Measurements from ENCODE around the gene MXRA7.
A peak's percentile ranks its signal among the peaks of the same experiment; 100 is the strongest.
"Not testable (repeated sequence)": the region's sequence is repeated elsewhere in the genome, so short reads cannot be mapped to it uniquely, and the experiment has no call there.

MXRA7 gene

GRCh38 chr17:76726231-76726775 lies 15.5 kb upstream of the MXRA7 start, which contains the start of gene JMJD6:
Gene JMJD6, minus strand, starts transcription at chr17:76726606. Its CDS starts 131 bp downstream, at chr17:76726475.
- in situ Hi-C loops (cut with MboI; ENCODE audit: low pct_unique_long_range_greater_than_20kb, low sequenced_read_pairs, unreplicated experiment), result no loop called here
- peak; percentile 96 for DNase-seq (ENCODE audit: low spot score)
- no peak for TF ChIP-seq CTCF (IDR thresholded peaks at IDR 0.05; ENCODE audit: extremely low read depth, insufficient read depth, missing control alignments)

- in situ Hi-C loops (cut with MboI; ENCODE audit: low pct_unique_long_range_greater_than_20kb, low sequenced_read_pairs, unreplicated experiment), result no loop called here
- TF ChIP-seq CTCF (IDR thresholded peaks at IDR 0.05; ENCODE audit: extremely low read depth, insufficient read depth, missing control alignments), result no peak
- peak; percentile 67 for DNase-seq (ENCODE audit: low spot score)
Measured at GRCh38 chr17:76725580-76726230, 14.9 kb upstream of the MXRA7 start.

GRCh38 chr17:76723812-76724211 lies 13.0 kb upstream of the MXRA7 start:
- in situ Hi-C loops (cut with MboI; ENCODE audit: low pct_unique_long_range_greater_than_20kb, low sequenced_read_pairs, unreplicated experiment), result no loop called here
- DNase-seq (ENCODE audit: low spot score), result no peak
- TF ChIP-seq CTCF (IDR thresholded peaks at IDR 0.05; ENCODE audit: extremely low read depth, insufficient read depth, missing control alignments), result no peak

- in situ Hi-C loops (cut with MboI; ENCODE audit: low pct_unique_long_range_greater_than_20kb, low sequenced_read_pairs, unreplicated experiment); DNase-seq (ENCODE audit: low spot score): not testable (repeated sequence)
Measured at GRCh38 chr17:76722977-76723376, 12.2 kb upstream of the MXRA7 start.

- in situ Hi-C loops (cut with MboI; ENCODE audit: low pct_unique_long_range_greater_than_20kb, low sequenced_read_pairs, unreplicated experiment), result no loop called here
- no peak for TF ChIP-seq CTCF (IDR thresholded peaks at IDR 0.05; ENCODE audit: extremely low read depth, insufficient read depth, missing control alignments)
- DNase-seq (ENCODE audit: low spot score), result no peak
Measured at GRCh38 chr17:76722279-76722678, 11.5 kb upstream of the MXRA7 start.

- DNase-seq (ENCODE audit: low spot score), result no peak
- no peak for TF ChIP-seq CTCF (IDR thresholded peaks at IDR 0.05; ENCODE audit: extremely low read depth, insufficient read depth, missing control alignments)
- in situ Hi-C loops (cut with MboI; ENCODE audit: low pct_unique_long_range_greater_than_20kb, low sequenced_read_pairs, unreplicated experiment), result no loop called here
Measured at GRCh38 chr17:76721463-76721862, 10.7 kb upstream of the MXRA7 start.

- DNase-seq (ENCODE audit: low spot score), result no peak
- TF ChIP-seq CTCF (IDR thresholded peaks at IDR 0.05; ENCODE audit: extremely low read depth, insufficient read depth, missing control alignments), result no peak
- in situ Hi-C loops (cut with MboI; ENCODE audit: low pct_unique_long_range_greater_than_20kb, low sequenced_read_pairs, unreplicated experiment), result no loop called here
Measured at GRCh38 chr17:76720941-76721340, 10.2 kb upstream of the MXRA7 start.

Data from GM13977 (cell line).